Measurements from ENCODE around the gene BTG2.

The BTG2 gene

DNA sequence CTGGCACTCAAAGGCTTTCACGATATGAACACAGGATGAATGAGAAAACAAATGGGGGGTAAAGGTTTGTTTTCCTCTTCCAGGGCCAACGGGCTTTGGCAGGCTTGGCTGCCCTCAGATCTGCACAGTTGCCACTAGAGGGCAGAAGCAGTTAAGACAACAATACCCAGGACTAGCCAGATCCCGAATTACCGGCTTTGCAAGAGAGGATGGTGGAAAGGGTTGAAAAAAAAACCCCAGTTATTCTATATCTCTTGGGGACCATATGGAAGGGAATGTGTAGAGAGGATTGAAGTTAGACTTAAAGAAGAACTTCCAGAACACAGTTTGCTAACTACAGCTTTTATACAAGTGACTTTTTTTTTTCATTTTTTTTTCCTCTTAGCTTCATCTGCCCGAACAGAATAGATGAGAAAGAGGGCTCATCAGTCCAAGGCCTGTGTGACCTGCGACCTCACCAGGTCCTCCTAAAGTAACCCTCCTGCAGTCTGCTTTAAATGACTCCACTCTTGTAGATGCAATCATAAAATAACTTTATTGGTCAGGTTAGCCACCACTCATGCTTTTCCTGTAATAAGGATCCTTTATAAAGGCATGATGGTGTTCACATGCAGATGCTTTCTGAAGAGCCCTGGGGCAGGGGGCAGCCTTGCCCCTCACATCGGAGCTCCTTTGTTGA, 34.9 kb downstream of the BTG2 start:
- DNase-seq (ENCODE audit: low read depth in 2 of 2, low spot score in 1 of 2) = no peak

DNA sequence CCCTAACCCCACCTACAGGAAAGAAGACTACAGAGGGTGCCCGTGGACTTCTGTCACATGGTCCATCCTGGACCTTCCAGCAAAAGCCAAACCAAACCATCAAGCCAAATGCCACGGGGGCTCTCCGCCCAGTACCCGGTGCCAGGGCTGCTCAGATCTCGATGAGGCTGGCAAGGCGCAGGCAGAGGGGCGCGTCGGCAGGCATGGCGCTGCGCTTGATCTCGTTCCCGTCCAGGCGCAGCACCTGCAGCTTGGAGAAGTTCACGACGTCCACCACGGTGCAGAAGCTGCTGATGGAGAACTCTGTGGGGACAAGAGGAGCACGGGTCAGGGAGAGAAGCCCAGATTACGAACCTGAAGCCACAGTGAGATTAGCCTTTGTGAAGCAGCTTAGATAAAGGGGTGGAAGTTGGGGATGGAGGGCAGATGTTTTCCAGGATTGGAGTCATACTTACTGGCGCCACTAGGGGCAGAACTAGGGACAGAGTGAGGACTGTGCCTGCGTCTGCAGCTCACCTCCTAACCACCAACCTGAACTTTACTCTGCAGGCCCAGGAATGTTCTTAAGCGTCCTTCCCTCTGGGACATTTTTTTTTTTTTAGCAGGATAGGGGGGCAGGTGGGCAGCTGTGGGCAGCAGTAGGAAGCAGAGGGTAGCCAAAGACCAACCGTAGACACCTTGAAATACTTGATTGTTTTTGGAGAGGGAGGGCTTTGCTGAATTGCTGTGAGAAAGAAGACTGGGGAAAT, 37.0 kb downstream of the BTG2 start:
- no peak for DNase-seq (ENCODE audit: low read depth in 2 of 2, low spot score in 1 of 2)

DNA sequence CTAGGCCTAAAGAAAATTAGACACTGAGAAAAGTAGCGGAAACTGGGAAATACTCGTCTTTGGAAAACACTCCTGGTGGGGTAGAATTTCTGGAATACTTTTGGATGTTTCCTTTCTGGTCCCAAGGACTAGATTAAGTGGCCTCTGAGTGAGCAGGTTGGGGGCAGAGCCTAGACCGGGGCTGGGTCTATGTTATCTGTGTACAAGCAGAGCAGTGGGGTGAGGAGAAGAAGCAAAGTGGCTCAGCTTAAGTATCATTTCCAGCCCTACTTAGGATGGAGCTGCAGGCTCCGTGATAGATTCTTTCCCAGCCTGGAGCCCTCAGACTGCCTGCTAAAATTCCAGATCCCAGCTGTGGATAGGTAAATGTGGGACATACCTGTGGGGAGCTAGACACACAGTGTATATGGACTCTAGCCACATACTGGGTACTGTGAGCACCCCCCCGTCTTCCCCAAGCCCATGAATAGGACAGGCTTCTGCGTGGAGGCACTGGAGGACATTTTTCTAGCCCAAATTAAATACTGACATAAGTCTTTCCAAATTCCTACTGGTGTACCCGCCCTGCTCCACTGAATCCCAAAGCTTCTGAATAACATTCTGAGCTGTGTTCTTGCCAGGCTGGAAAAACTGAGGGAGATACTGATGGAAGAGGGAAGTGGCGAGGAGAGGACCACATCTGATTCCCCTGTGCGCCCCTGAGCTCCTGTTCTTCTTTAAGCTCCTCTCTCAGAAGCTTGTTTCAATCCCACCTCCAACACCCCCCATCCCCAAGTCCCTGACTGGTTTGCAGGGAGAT, 38.8 kb downstream of the BTG2 start:
- no peak for DNase-seq (ENCODE audit: low read depth in 2 of 2, low spot score in 1 of 2)

DNA sequence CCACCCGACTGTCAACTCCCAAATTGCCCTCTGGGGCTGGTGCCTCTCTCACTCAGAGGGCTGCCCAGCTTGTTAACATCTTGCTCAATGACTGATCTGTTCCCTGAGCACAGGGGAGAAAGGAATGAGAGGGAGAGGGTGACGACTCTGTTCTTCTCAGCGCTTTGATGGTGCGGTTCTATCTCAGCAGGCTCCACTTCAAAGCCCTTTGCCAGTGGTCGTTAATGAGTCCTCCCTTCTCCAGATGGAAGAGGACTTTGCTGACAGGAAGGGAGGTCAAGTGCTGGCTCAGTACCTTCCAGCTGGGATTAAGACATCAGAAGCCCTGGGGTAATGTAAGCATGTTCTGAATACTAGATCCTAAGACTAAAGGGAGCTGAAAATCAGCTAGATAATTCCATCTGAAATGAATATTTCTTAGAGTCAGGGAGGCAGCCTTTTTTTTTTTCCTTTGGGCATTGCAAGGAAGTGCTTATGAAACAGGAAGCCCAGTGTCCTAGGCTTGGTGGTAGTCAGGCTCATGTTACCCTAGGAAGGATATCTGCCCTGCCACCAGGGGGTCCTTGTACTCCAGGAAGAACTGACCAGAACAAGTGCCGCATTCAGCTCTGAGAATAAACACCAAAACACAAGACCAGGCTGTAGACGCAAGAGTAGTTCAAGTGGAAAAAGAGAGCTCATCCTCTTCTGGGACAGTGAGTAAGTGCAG, 40.9 kb downstream of the BTG2 start:
- no peak for DNase-seq (ENCODE audit: low read depth in 2 of 2, low spot score in 1 of 2)

DNA sequence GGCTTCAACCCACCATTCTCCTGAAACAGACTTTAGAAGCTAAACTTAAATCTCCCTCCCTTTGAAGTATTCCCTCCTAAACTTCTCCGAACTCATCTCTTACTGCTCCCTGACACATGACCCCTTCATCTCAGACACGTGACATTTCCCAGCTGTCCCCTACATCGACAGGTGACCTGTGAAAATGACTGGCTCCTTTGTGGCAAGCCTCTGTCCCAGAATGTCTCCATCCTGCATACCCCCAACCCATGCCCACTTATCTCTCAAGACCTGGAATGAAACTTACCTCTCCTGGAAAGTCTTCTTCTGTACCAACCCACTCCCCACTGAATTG, 41.4 kb downstream of the BTG2 start:
- no peak for DNase-seq (ENCODE audit: low read depth in 2 of 2, low spot score in 1 of 2)

DNA sequence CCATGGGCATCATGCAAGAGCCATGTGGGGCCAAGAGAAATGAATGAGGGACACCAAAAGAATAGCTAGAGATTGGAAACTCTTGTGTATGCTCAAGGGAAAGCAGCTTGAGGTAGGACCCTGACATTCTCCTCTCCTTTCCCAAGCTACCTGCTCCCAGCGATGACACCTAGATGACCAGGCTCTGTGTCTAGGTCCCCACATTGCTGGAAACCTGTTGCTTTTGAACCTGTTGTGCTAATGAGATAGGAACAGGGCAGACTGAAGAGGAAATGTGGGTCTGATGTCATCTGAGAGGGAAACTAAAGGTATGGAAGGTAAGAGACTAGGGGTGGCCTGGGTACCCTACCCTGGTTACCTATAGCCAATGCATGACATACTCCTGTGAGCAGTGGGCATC, 43.8 kb downstream of the BTG2 start:
- DNase-seq (ENCODE audit: low read depth in 2 of 2, low spot score in 1 of 2) = no peak

DNA sequence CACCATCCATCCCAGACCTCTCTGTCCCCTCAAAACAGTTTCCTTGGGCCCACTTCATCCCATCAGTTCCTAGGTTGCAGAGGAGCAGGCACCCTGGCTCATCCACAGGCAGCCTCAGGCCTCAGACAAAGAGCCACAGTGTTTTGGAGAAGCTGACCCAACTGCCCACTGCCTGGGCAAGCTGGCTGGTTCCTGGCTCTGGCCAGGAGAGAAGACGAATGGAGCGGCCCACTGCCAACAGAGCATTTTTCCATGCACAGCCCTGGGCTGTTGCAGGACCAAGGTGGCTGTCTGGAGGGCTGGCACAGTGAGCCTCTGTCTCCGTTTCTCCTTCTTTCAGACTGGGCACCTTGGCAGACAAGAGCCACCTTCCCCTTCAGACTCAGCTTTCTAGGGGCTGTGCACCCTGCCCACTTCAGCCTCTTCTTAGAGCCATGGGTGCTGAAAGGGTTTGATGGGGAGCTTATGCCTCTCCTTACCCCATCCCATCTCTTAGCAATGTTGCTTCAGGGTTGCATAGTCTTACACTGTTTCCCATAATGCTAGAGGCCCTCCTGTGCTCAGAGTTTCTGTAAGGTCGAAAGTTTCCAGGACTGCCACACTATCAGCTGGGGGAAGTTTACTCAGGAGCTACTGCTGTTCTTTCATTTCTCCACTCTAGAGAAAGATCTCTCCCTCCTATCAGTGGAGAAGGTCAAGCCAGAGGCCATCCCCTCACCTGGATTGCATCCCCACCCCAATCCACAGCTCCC, 44.6 kb downstream of the BTG2 start:
- no peak for DNase-seq (ENCODE audit: low read depth in 2 of 2, low spot score in 1 of 2)

DNA sequence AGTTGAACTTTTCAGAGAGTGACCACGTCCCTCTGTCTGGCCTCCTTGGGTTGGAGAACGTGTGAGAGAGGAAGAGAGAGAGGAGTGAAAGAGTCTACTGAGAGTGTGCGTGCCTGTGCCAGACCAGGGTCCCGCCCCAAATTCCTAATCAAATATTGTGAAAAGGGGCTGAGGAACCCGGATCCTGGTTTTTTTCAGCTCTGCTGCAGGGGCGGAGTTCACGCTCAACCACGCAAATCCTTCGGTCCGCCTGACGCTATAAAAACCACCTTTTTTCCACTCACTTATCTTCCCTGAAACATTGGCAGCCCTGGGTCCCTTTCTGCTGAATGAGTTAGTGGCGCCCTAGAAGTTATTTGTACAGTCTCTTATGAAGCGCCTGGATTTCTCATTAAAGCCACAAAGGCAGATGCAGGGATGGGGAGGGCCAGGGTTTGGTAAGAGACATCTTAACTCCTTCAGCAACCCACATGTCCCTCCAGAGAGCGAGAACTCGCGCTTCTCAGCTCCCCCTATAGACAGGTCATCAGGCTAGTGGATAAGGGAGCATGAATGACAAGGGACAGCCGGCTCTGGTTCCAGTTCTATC, 45.8 kb downstream of the BTG2 start, which contains the start of gene FMOD:
Gene FMOD (minus strand): TSS at position 86 of the 589 bp plus-strand sequence. CDS start 2,852 bp downstream, outside the sequence.
- DNase-seq (ENCODE audit: low read depth in 2 of 2, low spot score in 1 of 2) = no peak

DNA sequence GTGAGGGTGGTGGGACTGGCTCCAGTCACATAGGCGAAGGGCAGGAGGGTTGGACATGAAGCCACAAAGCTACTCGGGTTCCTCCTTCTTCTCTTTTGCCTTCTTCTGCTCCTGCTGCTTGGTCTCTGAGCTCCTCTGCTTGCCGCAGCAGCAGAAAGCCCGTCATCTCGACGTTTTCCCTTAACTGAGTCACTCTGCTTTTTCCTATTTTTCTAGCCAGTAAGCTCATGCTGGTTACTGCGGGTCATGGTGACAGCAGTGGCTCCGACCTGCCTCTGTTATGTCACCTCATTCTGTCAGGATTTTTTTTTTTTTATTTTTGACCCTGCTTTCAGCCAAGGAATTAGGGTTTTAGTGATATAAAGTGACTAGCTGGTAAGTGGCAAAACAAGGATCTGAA, 48.2 kb downstream of the BTG2 start:
- DNase-seq (ENCODE audit: low read depth in 2 of 2, low spot score in 1 of 2) = no peak

DNA sequence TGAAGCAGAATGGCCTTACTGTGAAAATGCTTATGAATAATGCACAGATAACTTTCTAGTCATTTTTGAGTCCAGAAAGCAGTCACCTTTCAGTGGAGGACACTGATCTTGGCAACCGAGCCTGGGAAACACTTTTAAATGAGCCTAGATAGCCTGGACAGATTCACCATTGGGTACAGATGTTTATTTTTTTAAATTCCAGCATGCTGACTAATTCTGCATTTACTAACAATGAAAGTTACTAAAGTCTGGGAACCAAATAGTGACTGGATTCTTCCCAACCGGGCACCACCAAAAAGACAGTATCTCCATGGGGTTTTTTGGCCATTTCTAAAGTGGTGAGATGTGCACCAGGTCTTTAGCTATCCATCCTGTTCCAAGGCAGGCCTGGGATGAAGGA, 48.9 kb downstream of the BTG2 start:
- DNase-seq (ENCODE audit: low read depth in 2 of 2, low spot score in 1 of 2) = no peak

DNA sequence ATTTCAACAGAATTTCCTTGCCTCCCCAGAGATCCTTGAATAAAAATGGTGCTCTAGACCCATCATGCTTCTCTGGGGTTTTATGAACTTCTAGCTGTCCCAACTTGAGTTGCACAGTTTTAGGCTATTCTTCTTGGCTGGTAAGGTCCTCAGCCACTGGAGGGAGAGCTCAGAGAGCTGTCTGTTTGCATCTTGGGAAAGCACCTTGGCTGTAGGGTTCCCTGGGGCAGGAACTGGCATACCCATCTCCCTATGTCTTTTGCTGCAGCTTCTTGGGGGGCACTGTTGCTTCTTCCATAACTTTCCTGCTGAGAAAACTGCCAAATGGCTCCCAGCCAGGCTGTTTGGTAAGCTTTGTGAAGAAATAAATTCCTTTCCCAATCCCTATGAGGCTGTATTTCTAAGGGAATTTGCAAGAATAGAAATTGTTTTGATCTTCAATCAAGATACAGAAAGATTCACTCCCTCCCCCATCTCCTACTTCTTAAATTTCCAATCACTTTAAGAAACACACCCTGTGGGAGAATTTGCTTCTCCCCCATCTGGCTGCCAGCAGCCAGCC, 53.8 kb downstream of the BTG2 start:
- DNase-seq (ENCODE audit: low read depth in 2 of 2, low spot score in 1 of 2) = no peak

All from stimulated activated CD8-positive, alpha-beta memory T cell treated with anti-CD3 and anti-CD28 coated beads, Interleukin-4, amount 100 ng/mL, for 1 hour (primary cell).